SU-DHL-6 (cell line): Measurements from ENCODE around the gene ROR1.

Experiments used
- EZH2phosphoT487 ChIP-seq: fragments of 200-600 bp; sonication (generic), shearing (Covaris generic); conservative IDR thresholded peaks from 2 replicates; pipeline ENCODE4 v1.6.1; 2018; ENCODE audit warnings: mild to moderate bottlenecking, antibody characterized with exemption, low read length, moderate library complexity, mixed read lengths
- TF ChIP-seq, protein P1 (sequence below): fragments of 200-600 bp; sonication (generic); IDR thresholded peaks from one replicate; pipeline ENCODE4 v1.5.1; 2017; ENCODE audit warnings: antibody characterized with exemption, mild to moderate bottlenecking, low read length, moderate library complexity; ENCODE audit not compliant: insufficient read depth, poor library complexity, severe bottlenecking

DNA sequence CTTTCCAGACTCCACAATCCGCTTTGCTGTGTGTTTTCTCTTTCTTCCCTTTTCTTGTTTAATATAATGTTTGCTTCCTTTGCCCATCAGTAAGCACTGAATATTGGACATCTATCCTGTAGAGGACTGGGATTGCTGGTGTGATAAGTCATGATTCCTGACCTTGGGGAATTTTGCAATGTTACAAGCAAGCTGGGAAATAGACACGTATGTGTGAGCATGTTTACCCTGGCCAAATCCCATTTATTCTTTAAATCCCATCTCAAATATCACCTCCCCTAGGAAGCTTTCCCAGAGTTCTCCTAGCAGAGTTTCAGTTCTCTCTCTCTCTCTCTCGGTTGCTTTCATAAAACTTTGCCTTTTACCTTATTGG is 155.3 kb downstream of the ROR1 start:
- no peak for TF ChIP-seq EZH2phosphoT487
- TF ChIP-seq, protein P1, sequence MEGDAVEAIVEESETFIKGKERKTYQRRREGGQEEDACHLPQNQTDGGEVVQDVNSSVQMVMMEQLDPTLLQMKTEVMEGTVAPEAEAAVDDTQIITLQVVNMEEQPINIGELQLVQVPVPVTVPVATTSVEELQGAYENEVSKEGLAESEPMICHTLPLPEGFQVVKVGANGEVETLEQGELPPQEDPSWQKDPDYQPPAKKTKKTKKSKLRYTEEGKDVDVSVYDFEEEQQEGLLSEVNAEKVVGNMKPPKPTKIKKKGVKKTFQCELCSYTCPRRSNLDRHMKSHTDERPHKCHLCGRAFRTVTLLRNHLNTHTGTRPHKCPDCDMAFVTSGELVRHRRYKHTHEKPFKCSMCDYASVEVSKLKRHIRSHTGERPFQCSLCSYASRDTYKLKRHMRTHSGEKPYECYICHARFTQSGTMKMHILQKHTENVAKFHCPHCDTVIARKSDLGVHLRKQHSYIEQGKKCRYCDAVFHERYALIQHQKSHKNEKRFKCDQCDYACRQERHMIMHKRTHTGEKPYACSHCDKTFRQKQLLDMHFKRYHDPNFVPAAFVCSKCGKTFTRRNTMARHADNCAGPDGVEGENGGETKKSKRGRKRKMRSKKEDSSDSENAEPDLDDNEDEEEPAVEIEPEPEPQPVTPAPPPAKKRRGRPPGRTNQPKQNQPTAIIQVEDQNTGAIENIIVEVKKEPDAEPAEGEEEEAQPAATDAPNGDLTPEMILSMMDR = no peak
